Measurements from ENCODE around the gene SPR.

DNA sequence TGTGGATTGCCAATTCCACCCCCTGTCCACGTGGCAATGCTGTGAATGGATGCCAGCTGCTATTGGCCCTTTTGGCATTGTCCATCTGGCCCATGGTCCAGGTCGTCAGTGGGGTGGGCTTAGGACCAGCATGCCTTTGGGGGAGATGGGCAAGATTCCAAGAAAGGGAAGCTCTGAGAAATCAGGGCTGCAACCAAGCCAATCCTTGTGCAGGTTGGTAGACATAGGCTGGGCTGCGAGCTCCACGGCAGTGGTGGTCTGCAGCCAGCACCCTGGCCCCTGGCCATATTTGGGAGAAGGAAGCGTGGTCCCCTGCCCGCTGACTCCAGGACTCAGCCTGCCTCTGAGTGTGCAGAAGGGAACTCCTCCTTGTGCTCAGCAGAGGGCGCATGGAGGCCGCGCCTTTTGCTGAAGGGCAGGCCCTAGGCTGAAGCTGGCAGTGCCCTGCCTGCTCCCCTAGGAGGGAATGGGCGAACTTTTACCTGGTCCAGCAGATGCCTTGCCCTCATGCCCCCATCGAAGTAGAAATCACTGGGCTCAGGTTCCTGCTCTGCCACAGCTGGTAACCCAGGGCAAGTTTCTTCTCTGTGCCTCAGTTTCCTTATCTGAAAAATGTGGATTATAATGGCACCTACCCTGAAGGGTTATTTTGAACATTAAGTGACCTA lies 5.4 kb downstream of the SPR start:
- TF ChIP-seq, protein P1, sequence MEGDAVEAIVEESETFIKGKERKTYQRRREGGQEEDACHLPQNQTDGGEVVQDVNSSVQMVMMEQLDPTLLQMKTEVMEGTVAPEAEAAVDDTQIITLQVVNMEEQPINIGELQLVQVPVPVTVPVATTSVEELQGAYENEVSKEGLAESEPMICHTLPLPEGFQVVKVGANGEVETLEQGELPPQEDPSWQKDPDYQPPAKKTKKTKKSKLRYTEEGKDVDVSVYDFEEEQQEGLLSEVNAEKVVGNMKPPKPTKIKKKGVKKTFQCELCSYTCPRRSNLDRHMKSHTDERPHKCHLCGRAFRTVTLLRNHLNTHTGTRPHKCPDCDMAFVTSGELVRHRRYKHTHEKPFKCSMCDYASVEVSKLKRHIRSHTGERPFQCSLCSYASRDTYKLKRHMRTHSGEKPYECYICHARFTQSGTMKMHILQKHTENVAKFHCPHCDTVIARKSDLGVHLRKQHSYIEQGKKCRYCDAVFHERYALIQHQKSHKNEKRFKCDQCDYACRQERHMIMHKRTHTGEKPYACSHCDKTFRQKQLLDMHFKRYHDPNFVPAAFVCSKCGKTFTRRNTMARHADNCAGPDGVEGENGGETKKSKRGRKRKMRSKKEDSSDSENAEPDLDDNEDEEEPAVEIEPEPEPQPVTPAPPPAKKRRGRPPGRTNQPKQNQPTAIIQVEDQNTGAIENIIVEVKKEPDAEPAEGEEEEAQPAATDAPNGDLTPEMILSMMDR (IDR thresholded peaks at IDR 0.05): peak; percentile 56 to 82 (median 71)
- TF ChIP-seq POLR2A (IDR thresholded peaks at IDR 0.05): no peak

All from heart left ventricle (tissue), 13 donors.